Activated CD4-positive, alpha-beta memory T cell treated with anti-CD3 and anti-CD28 coated beads for 36 hours (primary cell): Measurements from ENCODE around the gene PROCA1. TPM values are rescaled to one million over a fixed set of nuclear protein-coding genes. Genes with fewer than 3 reads are reported as not detected.
A peak's percentile ranks its signal among the peaks of the same experiment; 100 is the strongest.
"Not testable (repeated sequence)": the region's sequence is repeated elsewhere in the genome, so short reads cannot be mapped to it uniquely, and the experiment has no call there.

Experiments used
- CTCF ChIA-PET: fragments of 350-600 bp; sonication (Branson Sonifier 250); formaldehyde crosslinking; loops from one replicate; lab custom pipeline; 2021; ENCODE audit warnings: antibody characterized with exemption, inconsistent platforms; lab: Charles Lee
- POLR2A ChIA-PET: fragments of 350-600 bp; sonication (Branson Sonifier 250); formaldehyde crosslinking; loops from one replicate; lab custom pipeline; 2021; ENCODE audit warnings: antibody characterized with exemption; lab: Charles Lee
- DNase-seq: peaks from one replicate; pipeline ENCODE4 v3.0.0-alpha.2; 2020
- H3K27ac Mint-ChIP-seq: one replicate; pipeline ENCODE4 v1.8.0; 2021; ENCODE audit warnings: mixed read lengths
- H3K27me3 Mint-ChIP-seq: one replicate; pipeline ENCODE4 v1.8.0; 2021; ENCODE audit warnings: mixed read lengths
- H3K36me3 Mint-ChIP-seq: one replicate; pipeline ENCODE4 v1.8.0; 2021; ENCODE audit warnings: mixed read lengths
- H3K4me1 Mint-ChIP-seq: one replicate; pipeline ENCODE4 v1.8.0; 2021; ENCODE audit warnings: low read depth, mixed read lengths
- H3K4me3 Mint-ChIP-seq: one replicate; pipeline ENCODE4 v1.8.0; 2021; ENCODE audit warnings: mild to moderate bottlenecking, mixed read lengths
- H3K9me3 Mint-ChIP-seq: one replicate; pipeline ENCODE4 v1.8.0; 2021; ENCODE audit warnings: mixed read lengths
- intact Hi-C: fragments of 100-400 bp; cut with micrococcal nuclease; formaldehyde crosslinking; loops from one replicate; pipeline ENCODE4 v1.15.1; 2023
- total RNA-seq, 2 experiments: library from RNA; stranded (reverse); gene quantifications; one replicate each; pipeline ENCODE4 v1.2.3, GENCODE V29; 2021

The PROCA1 gene
- total RNA-seq, 2 experiments from 2014 or later: 4.5 TPM

DNA sequence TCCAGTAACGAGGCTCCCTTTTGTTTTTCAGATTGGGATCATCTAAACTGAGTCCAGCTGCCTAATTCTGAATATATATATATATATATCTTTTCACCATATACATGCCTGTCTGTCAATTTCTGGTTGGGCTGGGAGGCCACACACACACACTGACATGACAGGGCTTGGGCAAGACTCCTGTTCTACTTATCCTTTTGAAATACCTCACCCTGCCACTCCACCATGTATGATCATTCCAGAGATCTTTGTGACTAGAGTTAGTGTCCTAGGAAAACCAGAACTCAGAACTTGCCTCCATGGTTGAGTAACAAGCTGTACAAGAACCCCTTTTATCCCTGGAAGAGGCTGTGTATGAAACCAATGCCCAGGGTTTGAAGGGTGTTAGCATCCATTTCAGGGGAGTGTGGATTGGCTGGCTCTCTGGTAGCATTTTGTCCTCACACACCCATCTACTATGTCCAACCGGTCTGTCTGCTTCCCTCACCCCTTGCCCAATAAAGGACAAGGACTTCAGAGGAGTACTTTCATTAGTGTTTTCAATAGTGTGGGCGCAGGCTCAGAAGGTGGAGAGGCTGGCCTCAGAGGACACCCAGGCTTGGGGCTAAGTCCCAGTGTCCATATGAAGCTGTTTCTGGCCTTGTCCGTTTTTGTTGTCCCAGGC lies 12.3 kb upstream of the PROCA1 start:
- H3K9me3 Mint-ChIP-seq, H3K27me3 Mint-ChIP-seq, DNase-seq, intact Hi-C loops: not testable (repeated sequence)
- ChIA-PET POLR2A (interaction anchor here (1.4 to 7.1 kb wide), 3 partner anchors 13 to 124 kb away, joined by 4 to 202 read pairs (median 15); partner anchors contain the start of genes PROCA1 and TRAF4), CTCF (interaction anchor here (6.0 to 9.7 kb wide), 2 partner anchors 23 to 40 kb away, joined by 92 to 632 read pairs; partner anchors contain the start of gene TRAF4)
- Mint-ChIP-seq H3K4me3 (peak overlapping the region; percentile 85), H3K4me1 (peaks cover 50% of the 10 kb centered on the region), H3K27ac (peak overlapping the region; percentile 91), H3K36me3 (peaks cover 62% of the 10 kb centered on the region)

DNA sequence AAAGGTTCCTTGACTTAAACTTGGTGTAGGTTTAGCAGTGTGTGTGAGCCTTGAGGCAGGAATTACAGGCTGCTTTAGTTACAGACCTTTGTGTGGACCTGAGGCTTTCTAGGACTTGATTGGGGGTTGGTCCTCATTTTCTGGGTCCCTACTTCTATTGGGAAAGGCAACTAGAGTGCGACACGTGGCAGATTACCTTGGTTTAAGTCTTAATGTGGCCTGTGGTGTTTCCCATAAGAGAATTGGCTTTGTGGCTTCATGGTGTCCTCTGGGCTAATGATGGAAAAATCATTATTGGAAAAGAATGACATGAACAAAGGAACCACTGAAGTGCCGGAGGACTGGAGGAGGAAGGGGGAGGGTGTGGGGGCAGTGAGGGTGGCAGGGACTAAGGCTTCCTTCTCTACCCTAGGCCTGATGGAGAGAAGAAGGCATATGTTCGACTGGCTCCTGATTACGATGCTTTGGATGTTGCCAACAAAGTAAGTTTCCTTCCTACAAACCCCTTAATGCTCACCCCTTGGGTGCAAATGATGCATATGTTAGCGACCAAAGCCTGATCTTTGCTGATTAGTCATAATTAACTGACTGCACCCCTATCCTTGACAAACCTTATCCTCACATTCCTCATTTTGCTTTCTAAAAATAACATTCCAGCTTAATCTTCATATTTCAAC lies 11.6 kb upstream of the PROCA1 start:
- H3K36me3 Mint-ChIP-seq: peaks cover 62% of the 10 kb centered on the region
- H3K9me3 Mint-ChIP-seq: no peaks in the 10 kb centered on the region
- intact Hi-C loops: no loop called here
- peak overlapping the region; percentile 85 for H3K4me3 Mint-ChIP-seq
- ChIA-PET POLR2A (interaction anchor here (7.1 kb wide), 1 partner anchor 23 kb away, joined by 202 read pairs; the partner anchor contains the start of gene TRAF4), CTCF (interaction anchor here (9.7 kb wide), 1 partner anchor 23 kb away, joined by 632 read pairs; the partner anchor contains the start of gene TRAF4)
- peak overlapping the region; percentile 91 for H3K27ac Mint-ChIP-seq
- H3K4me1 Mint-ChIP-seq: peaks cover 53% of the 10 kb centered on the region
- DNase-seq: no peak
- no peaks in the 10 kb centered on the region for H3K27me3 Mint-ChIP-seq

DNA sequence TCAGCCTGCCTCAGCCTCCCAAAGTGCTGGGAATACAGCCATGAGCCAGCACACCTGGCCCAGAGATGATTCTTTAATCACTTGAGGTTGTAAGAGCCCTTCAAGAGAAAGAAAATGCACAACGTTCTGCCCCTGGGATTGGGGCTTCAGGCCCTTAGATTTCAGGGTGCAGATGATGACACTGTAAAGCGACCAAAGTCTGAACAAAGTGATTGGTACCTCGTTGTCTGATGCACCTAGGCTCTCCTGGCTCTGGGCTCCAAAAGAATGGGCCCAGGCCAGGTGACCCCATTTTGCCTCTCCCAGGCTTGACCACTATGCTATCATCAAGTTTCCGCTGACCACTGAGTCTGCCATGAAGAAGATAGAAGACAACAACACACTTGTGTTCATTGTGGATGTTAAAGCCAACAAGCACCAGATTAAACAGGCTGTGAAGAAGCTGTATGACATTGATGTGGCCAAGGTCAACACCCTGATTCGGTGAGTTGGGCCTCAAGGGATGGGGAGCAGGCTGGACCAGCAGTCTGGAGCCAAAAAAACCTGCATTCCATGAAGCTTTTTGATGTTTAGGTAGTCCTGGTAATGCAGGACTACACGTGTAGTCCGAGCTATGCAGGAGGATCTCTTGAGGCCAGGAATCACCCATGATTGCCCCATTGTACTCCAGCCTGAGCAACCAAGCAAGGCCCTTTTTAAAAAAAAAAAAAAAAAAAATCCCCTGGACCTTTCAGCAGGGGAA lies 10.9 kb upstream of the PROCA1 start:
- intact Hi-C loops: no loop called here
- peak overlapping the region; percentile 99 for H3K4me3 Mint-ChIP-seq
- H3K4me1 Mint-ChIP-seq: peaks cover 54% of the 10 kb centered on the region
- no peak for DNase-seq
- ChIA-PET POLR2A (interaction anchor here (1.9 to 7.1 kb wide), 2 partner anchors 11 to 24 kb away, joined by 13 to 202 read pairs; partner anchors contain the start of genes PROCA1 and TRAF4), CTCF (interaction anchor here (0.7 to 9.7 kb wide), 2 partner anchors 24 to 171 kb away, joined by 3 to 632 read pairs; partner anchors contain the start of gene TRAF4)
- H3K36me3 Mint-ChIP-seq: peaks cover 62% of the 10 kb centered on the region
- no peaks in the 10 kb centered on the region for H3K27me3 Mint-ChIP-seq
- peak overlapping the region; percentile 98 for H3K27ac Mint-ChIP-seq
- H3K9me3 Mint-ChIP-seq: no peaks in the 10 kb centered on the region

DNA sequence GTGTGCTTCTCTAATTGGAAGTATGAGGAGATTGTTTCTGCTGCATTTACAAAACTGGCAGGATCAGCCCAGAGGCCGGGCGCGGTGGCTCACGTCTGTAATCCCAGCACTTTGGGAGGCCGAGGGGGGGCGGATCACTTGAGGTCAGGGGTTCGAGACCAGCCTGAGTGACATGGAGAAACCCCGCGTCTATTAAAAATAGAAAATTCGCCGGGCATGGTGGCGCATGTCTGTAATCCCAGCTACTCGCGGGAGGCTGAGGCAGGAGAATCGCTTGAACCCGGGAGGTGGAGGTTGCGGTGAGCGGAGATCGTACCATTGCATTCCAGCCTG lies 9.3 kb upstream of the PROCA1 start:
- intact Hi-C loops, DNase-seq: not testable (repeated sequence)
- H3K36me3 Mint-ChIP-seq: peaks cover 62% of the 10 kb centered on the region

DNA sequence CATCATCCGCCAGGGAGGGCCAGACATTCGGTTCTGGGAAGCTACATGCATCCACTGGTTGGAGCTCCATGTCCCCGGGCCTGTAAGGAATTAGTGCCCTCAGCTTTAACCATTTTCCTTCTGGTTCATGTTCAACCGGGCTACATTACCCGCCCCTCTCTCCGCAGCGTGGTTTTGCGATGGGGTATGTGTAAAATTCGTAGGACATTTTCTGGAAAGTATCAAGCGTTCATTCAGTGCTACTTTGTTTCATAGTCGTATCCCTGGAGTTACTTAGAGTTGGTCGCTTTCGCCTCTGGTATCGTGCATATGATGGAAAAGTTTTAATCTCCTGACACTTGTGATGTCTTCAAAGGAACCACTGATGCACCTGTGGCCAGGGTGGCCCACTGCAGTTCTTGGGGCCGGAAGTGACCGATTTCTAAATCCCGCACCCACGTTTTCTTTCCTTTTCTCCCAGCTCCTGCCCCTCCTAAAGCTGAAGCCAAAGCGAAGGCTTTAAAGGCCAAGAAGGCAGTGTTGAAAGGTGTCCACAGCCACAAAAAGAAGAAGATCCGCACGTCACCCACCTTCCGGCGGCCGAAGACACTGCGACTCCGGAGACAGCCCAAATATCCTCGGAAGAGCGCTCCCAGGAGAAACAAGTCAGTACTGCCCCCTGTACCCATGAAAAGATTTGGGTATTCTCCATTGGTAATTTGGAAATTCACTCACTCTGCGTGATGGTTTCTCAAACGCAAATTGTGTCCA lies 8.7 kb upstream of the PROCA1 start:
- Mint-ChIP-seq H3K36me3 (peaks cover 58% of the 10 kb centered on the region), H3K27ac (peak overlapping the region; percentile 98), H3K4me3 (peak overlapping the region; percentile 99), H3K9me3 (no peaks in the 10 kb centered on the region), H3K4me1 (peaks cover 54% of the 10 kb centered on the region), H3K27me3 (peaks cover 10% of the 10 kb centered on the region)
- intact Hi-C loops: no loop called here
- ChIA-PET CTCF (interaction anchor here (0.5 to 2.9 kb wide), 12 partner anchors 8 to 397 kb away, joined by 3 to 16 read pairs (median 4); partner anchors contain the start of genes NEK8, PROCA1, SDF2 and SUPT6H), POLR2A (interaction anchor here (0.6 to 2.2 kb wide), 14 partner anchors 8 to 232 kb away, joined by 3 to 35 read pairs (median 7); partner anchors contain the start of genes BLTP2, NEK8, PHF12 and PIGS)
- DNase-seq: peak; percentile 60

More for the DNA sequence above, 9.3 kb upstream of the PROCA1 start:
- H3K27me3 Mint-ChIP-seq, H3K9me3 Mint-ChIP-seq: not testable (repeated sequence)
- Mint-ChIP-seq H3K4me3 (peak overlapping the region; percentile 99), H3K27ac (peak overlapping the region; percentile 98), H3K4me1 (peaks cover 54% of the 10 kb centered on the region)
- ChIA-PET CTCF (interaction anchor here (0.5 to 2.9 kb wide), 3 partner anchors 10 to 396 kb away, joined by 3 to 16 read pairs (median 11); partner anchors contain the start of gene PROCA1), POLR2A (interaction anchor here (0.6 to 2.2 kb wide), 7 partner anchors 7 to 957 kb away, joined by 3 to 22 read pairs (median 4); partner anchors contain the start of genes NEK8 and PROCA1)

DNA sequence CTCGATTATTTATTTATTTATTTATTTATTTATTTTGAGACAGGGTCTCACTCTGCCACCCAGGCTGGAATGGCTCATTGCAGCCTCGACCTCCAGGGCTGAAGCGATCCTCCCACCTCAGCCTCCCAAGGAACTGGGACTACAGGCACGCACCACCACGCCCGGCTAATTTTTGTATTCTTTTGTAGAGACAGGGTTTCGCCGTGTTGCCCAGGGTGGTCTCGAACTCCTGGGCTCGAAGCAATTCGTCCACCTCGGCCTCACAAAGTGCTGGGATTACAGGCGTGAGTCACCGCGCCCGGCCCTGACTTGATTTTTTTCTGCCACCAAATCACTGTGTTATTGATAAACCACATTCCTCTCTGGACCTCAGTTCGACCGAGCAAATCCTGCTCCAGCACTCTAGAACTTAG lies 7.3 kb upstream of the PROCA1 start:
- intact Hi-C loops: loop anchor here (1.0 to 2.0 kb wide), 4 partner anchors 8 to 233 kb away; partner anchors contain the start of genes NEK8 and PROCA1
- POLR2A ChIA-PET: interaction anchor here (0.6 to 2.2 kb wide), 15 partner anchors 8 to 421 kb away, joined by 3 to 35 read pairs (median 6); partner anchors contain the start of genes BLTP2, NEK8, PHF12 and PIGS
- Mint-ChIP-seq H3K27ac (peak overlapping the region; percentile 98), H3K4me3 (peak overlapping the region; percentile 99), H3K4me1 (peaks cover 40% of the 10 kb centered on the region), H3K27me3 (peaks cover 16% of the 10 kb centered on the region), H3K36me3 (peaks cover 44% of the 10 kb centered on the region), H3K9me3 (no peaks in the 10 kb centered on the region)
- no peak for DNase-seq
- CTCF ChIA-PET: interaction anchor here (1.0 to 2.9 kb wide), 11 partner anchors 8 to 235 kb away, joined by 3 to 16 read pairs (median 4); partner anchors contain the start of genes BLTP2, NEK8, PROCA1 and SDF2

DNA sequence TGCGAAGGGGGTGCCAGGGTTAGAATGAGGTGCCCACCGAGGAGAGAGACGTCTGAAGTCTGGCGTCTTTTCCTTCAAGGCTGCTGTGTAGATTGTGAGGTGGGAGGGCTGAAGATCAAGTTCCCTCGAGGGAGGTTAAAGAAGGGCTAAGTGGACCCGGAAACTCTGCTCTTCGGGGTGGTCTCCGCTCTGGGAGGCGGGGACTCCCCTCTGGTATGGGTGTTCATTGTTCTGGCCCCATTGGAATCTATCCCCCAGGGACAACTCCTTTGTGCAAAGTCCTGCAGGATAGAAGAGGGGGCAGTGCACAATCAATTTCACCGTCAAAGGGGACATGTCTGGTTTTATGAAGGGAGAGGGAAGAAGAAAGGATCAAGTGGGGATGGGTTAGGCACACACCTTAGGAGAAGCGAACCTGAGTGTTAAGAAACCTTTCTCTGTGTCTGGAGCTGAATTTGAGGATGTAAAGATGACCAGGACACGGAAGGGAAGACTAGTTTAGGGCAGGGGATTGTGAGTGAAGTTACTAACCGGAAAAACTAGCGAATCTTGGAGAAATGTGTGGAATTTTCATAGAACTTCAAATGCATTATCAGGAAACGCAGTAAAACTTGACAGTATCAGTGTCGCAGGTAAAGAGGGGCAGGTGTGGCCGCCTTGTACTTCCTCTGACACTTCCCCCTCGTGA lies 6.8 kb upstream of the PROCA1 start:
- peak overlapping the region; percentile 71 for H3K27ac Mint-ChIP-seq
- ChIA-PET CTCF (interaction anchor here (1.2 to 1.6 kb wide), 3 partner anchors 57 to 75 kb away, joined by 3 to 4 read pairs (median 4); partner anchors contain the start of genes BLTP2, SDF2 and SUPT6H), POLR2A (interaction anchor here (1.9 kb wide), 1 partner anchor 7 kb away, joined by 35 read pairs; the partner anchor contains the start of gene PROCA1)
- H3K4me3 Mint-ChIP-seq: peak overlapping the region; percentile 14
- no peak for DNase-seq
- H3K27me3 Mint-ChIP-seq: peaks cover 16% of the 10 kb centered on the region
- H3K9me3 Mint-ChIP-seq: no peaks in the 10 kb centered on the region
- intact Hi-C loops: loop anchor here (1.0 to 2.0 kb wide), 4 partner anchors 7 to 234 kb away; partner anchors contain the start of genes NEK8 and PROCA1
- H3K4me1 Mint-ChIP-seq: peaks cover 34% of the 10 kb centered on the region
- peaks cover 38% of the 10 kb centered on the region for H3K36me3 Mint-ChIP-seq

DNA sequence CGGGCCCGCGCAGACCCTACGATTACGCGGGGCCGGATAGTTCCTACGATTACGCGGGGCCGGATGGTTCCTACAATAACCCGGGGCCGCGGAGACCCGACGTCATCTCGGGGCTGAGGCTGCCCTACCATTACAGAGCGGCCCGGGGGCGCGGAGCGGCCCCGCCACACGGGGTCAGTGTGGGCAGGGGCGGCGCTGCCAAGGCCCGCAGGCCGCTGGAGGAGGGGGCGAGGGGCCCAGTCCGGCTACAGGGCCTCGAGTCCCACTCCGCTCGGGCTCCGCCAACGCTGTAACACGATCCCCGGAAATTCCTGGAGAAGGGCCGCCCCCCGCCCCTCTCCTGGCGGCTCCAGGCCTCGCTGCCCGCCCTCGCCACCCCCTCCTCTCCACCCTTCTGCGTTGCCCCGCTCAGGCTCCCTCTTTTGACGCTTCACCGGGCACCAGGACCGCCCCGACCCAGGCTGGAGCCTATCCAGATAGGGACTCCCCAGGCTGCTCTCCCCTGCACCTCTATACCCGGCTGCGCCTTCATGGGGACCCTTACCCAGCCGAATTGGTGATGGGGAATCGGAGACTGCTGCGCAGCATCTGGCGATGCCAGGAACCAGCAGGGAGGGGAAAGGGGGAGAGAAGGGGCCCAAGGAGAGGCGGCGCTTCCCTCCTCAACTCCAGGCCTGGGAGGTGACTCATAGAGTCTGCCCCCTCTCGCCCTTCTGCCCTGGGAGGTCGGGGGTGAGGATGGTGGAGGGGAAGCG lies 6.1 kb upstream of the PROCA1 start, which contains the start of gene RAB34:
Gene RAB34 (minus strand): TSS at position 291 of the 755 bp plus-strand sequence. CDS start 602 bp downstream, outside the sequence.
- H3K27me3 Mint-ChIP-seq: peaks cover 16% of the 10 kb centered on the region
- H3K9me3 Mint-ChIP-seq: no peaks in the 10 kb centered on the region
- peaks cover 32% of the 10 kb centered on the region for H3K36me3 Mint-ChIP-seq
- ChIA-PET POLR2A (no interaction called here), CTCF (interaction anchor here (1.0 kb wide), 1 partner anchor 9 kb away, joined by 4 read pairs; the partner anchor contains the start of gene TLCD1)
- intact Hi-C loops: loop anchor here (2.0 kb wide), 1 partner anchor 95 kb away; no protein-coding TSS in a partner anchor
- peak; percentile 20 for DNase-seq
- H3K4me3 Mint-ChIP-seq: peak within 1 kb of the TSS; percentile 14
- peak within 1 kb of the TSS; percentile 71 for H3K27ac Mint-ChIP-seq
- H3K4me1 Mint-ChIP-seq: peaks cover 30% of the 10 kb centered on the region

DNA sequence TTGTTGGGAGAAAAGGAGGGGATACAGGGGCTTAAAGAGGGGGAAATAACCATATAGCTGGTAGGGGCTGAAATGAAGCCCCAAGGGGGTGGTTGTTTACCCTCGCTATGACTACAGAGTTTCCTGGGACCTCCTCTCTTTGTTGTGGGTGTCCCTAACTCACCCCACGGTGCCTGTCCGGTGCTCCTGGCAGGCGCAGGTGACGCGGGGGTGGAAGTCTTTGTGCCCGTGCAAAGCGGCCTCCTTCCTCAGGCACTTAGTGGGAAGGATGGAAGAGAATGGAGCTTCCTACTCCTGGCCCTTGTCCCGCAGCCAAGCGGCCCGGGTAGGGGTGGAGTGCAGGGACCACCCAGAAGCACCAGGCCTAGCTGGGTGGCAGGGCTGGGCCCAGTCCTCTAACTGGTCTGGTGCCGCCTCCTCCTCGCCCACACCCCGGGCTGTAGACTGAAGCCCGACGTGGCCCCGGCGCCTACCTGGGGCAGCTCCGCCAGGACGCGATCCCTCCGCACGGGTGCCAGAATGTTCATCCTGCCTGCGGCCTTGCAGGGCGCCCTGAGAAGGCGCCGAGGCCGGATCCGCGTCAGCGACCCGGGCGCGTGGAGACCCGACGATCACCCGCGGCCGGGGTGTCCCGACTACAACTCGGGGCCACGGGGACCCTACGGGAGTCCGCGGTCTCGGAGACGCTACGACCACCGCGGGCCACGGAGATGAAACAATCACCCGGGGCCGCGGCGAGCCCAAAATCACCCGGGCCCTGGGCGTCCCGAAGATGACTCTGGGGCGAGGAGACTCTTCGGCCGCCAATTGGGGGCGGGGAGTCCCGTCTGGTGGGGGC lies 5.3 kb upstream of the PROCA1 start:
- intact Hi-C loops: no loop called here
- peaks cover 24% of the 10 kb centered on the region for H3K36me3 Mint-ChIP-seq
- peaks cover 30% of the 10 kb centered on the region for H3K4me1 Mint-ChIP-seq
- H3K27ac Mint-ChIP-seq: no peak overlapping the region
- POLR2A ChIA-PET: no interaction called here
- no peaks in the 10 kb centered on the region for H3K9me3 Mint-ChIP-seq
- CTCF ChIA-PET: interaction anchor here (1.0 kb wide), 1 partner anchor 9 kb away, joined by 4 read pairs; the partner anchor contains the start of gene TLCD1
- no peak for DNase-seq
- H3K27me3 Mint-ChIP-seq: peaks cover 16% of the 10 kb centered on the region
- H3K4me3 Mint-ChIP-seq: no peak overlapping the region
